GM12878 (cell line): ENCODE data around the gene POU5F2. TPM values are rescaled to one million over a fixed set of nuclear protein-coding genes. Genes with fewer than 3 reads are reported as not detected.

Experiments used
- ATAC-seq: fragments of 200-7000 bp; cut with Tn5 transposase; 3 replicates; pipeline ENCODE4 v1.9.1; 2020; ENCODE audit warnings: mild to moderate bottlenecking, moderate library complexity
- BruUV-seq: library from RNA; stranded (reverse); fragments of 400-500 nt; replicated peaks from 2 replicates; lab custom pipeline; 2021; lab: Mats Ljungman, UMichigan
- CTCF ChIA-PET: fragments of 300-600 bp; sonication (Branson Sonifier 250); formaldehyde crosslinking; extraction: SDS; loops from one replicate; lab custom pipeline; 2021; ENCODE audit warnings: inconsistent platforms; lab: Yijun Ruan, JAX
- POLR2A ChIA-PET: fragments of 350-600 bp; formaldehyde crosslinking; extraction: SDS; loops from one replicate; lab custom pipeline; 2021; ENCODE audit warnings: inconsistent platforms; lab: Charles Lee
- RAD21 ChIA-PET: fragments of 300-600 bp; sonication (Branson Sonifier 250); formaldehyde crosslinking; loops from one replicate; lab custom pipeline; 2023; ENCODE audit warnings: antibody characterized with exemption; ENCODE audit not compliant: unreplicated experiment; lab: Charles Lee
- SMC1A ChIA-PET: fragments of 300-600 bp; sonication (Branson Sonifier 250); formaldehyde crosslinking; loops from one replicate; lab custom pipeline; 2023; ENCODE audit not compliant: unreplicated experiment, uncharacterized antibody; lab: Charles Lee
- DNase-seq: peaks from one replicate; pipeline ENCODE4 v3.0.0-alpha.2; 2011; ENCODE audit warnings: low read depth, low spot score
- FAIRE-seq: peaks from 3 replicates; lab custom pipeline; 2011; peaks lifted over from hg19 to GRCh38; lab: Jason Lieb, UNC
- H2AFZ ChIP-seq: 2 replicates; pipeline ENCODE4 v1.6.0; 2011; ENCODE audit warnings: low read depth, low read length, control low read depth; ENCODE audit not compliant: control insufficient read depth
- H3K27ac ChIP-seq: 2 replicates; pipeline ENCODE4 v1.5.1; 2011; ENCODE audit warnings: control low read depth; ENCODE audit not compliant: control insufficient read depth, insufficient read depth
- H3K27me3 ChIP-seq, 2 experiments: replicated peaks in 1 of 2; 2 replicates each; pipeline versions ENCODE4 v1.6.0 to v1.6.1; 2011; ENCODE audit warnings: low read length in 1 of 2; ENCODE audit not compliant: control insufficient read depth in 2 of 2, insufficient read depth in 2 of 2
- H3K36me3 ChIP-seq, 2 experiments: 2 replicates each; pipeline ENCODE4 v1.5.1; 2011; ENCODE audit warnings: low read length in 1 of 2; ENCODE audit not compliant: control insufficient read depth in 2 of 2, insufficient read depth in 2 of 2
- H3K4me1 ChIP-seq: 2 replicates; pipeline ENCODE4 v1.6.1; 2011; ENCODE audit warnings: mild to moderate bottlenecking, low read length, moderate library complexity, mixed read lengths; ENCODE audit not compliant: control insufficient read depth, insufficient read depth
- H3K4me2 ChIP-seq: 2 replicates; pipeline ENCODE4 v1.6.0; 2011; ENCODE audit warnings: control low read depth; ENCODE audit not compliant: control insufficient read depth, insufficient read depth
- H3K4me3 ChIP-seq: fragments of 200-600 bp; sonication (generic); 2 replicates; pipeline ENCODE4 v1.5.1; 2016
- H3K79me2 ChIP-seq: 2 replicates; pipeline ENCODE4 v1.6.0; 2011; ENCODE audit warnings: low read length; ENCODE audit not compliant: control insufficient read depth, insufficient read depth
- H3K9ac ChIP-seq: 2 replicates; pipeline ENCODE4 v1.8.0; 2011; ENCODE audit warnings: low read length, control low read depth, mixed read lengths; ENCODE audit not compliant: control insufficient read depth, insufficient read depth
- H3K9me3 ChIP-seq: replicated peaks from 3 replicates; pipeline ENCODE4 v1.5.1; 2011; ENCODE audit warnings: mild to moderate bottlenecking, low read length; ENCODE audit not compliant: control insufficient read depth, insufficient read depth
- H4K20me1 ChIP-seq: 2 replicates; pipeline ENCODE4 v1.6.0; 2011; ENCODE audit not compliant: control insufficient read depth, insufficient read depth
- EED ChIP-seq: sonication (generic); IDR thresholded peaks from 2 replicates; pipeline ENCODE4 v1.6.1; 2016; ENCODE audit warnings: antibody characterized with exemption, low read depth
- RB1 ChIP-seq: fragments of 450-650 bp; formaldehyde crosslinking; IDR thresholded peaks from 2 replicates; pipeline ENCODE4 v1.6.1; 2017; ENCODE audit warnings: mild to moderate bottlenecking, borderline replicate concordance
- SMC3 ChIP-seq: IDR thresholded peaks from 2 replicates; pipeline ENCODE4 v1.6.1; 2011; ENCODE audit warnings: low read length, improper control_type of control experiment, borderline replicate concordance
- WGBS: methylation state at CpG from one replicate; pipeline ENCODE4 v1.1.6; 2016; ENCODE audit warnings: low lambda C conversion rate; ENCODE audit not compliant: insufficient replicate concordance, insufficient coverage; ENCODE audit errors: missing lambda C conversion rate; 5-methylcytosine and 5-hydroxymethylcytosine counted together
- in situ Hi-C: fragments of 300-500 bp; cut with MboI; formaldehyde crosslinking; loops from 9 replicates; pipeline ENCODE4 v1.14.3; 2018; ENCODE audit warnings: mixed read lengths
- intact Hi-C: fragments of 100-400 bp; cut with micrococcal nuclease; formaldehyde crosslinking; loops from one replicate; pipeline ENCODE4 v1.14.2; 2022; ENCODE audit not compliant: unreplicated experiment
- polyA plus RNA-seq, 11 experiments: library from polyadenylated mRNA; depleted of rRNA in 4 of 11; unstranded in 6 of 11; stranded (reverse) in 5 of 11; fragments of >200 nt; fragmentation: Nextera tagmentation in 4 of 11; fragmentation: Illumina TruSeq in 1 of 11; extraction: Ambion mirVana in 4 of 11; extraction: Trizol in 1 of 11; gene quantifications; 1 replicate in 1 of 11; 2 replicates in 10 of 11; pipeline versions ENCODE4 v1.2.1 to v1.2.3, GENCODE V29; 2011 to 2016; ENCODE audit warnings: inconsistent platforms in 2 of 11, missing spikeins in 2 of 11, low read depth in 1 of 11
- total RNA-seq, 4 experiments: library from RNA; depleted of rRNA in 3 of 4; stranded (reverse); fragments of >200 nt in 3 of 4; fragmentation: Illumina TruSeq in 1 of 4; extraction: Trizol in 1 of 4; gene quantifications; 2 replicates each; pipeline versions ENCODE4 v1.2.1 to v1.2.3, GENCODE V29; 2013 to 2021

POU5F2 gene
- total and polyA plus RNA-seq, 10 of the 15 experiments (the other 5 are each of a cell fraction or from before 2014, with no cell fraction given): under 0.01 to 1.4 (median 0.28) TPM

GRCh38 chr5:93715761-93716160, 25.6 kb downstream of the POU5F2 start:
- WGBS: 88% methylated on average over 1 of the region's 1 CpG
- intact Hi-C loops (no loop called here), in situ Hi-C loops (no loop called here)
- ChIA-PET RAD21 (no interaction called here), CTCF (interaction anchor here (1.5 kb wide), 1 partner anchor 108 kb away, joined by 4 read pairs; no protein-coding TSS in a partner anchor), SMC1A (interaction anchor here (1.7 kb wide), 1 partner anchor 14 kb away, joined by 3 read pairs; no protein-coding TSS in a partner anchor), POLR2A (no interaction called here)
- no peak overlapping the region for H3K9ac ChIP-seq
- ATAC-seq: no peak
- H3K27me3 ChIP-seq: no peaks in the 10 kb centered on the region
- no peak overlapping the region for H3K4me3 ChIP-seq
- H3K79me2 ChIP-seq: no peaks in the 10 kb centered on the region
- no peaks in the 10 kb centered on the region for H3K36me3 ChIP-seq
- H3K27ac ChIP-seq: no peak overlapping the region
- no peaks in the 10 kb centered on the region for H4K20me1 ChIP-seq
- no TSS peak for BruUV-seq
- H2AFZ ChIP-seq: no peak overlapping the region
- no peak for TF ChIP-seq SMC3
- FAIRE-seq: no peak
- DNase-seq: no peak
- H3K9me3 ChIP-seq: no peaks in the 10 kb centered on the region
- H3K4me2 ChIP-seq: no peak overlapping the region
- no peaks in the 10 kb centered on the region for H3K4me1 ChIP-seq

GRCh38 chr5:93715327-93715726, 26.1 kb downstream of the POU5F2 start:
- WGBS: 97% methylated on average over 2 of the region's 2 CpGs
- H3K27ac ChIP-seq: no peak overlapping the region
- H3K27me3 ChIP-seq: no peaks in the 10 kb centered on the region
- CTCF ChIA-PET: interaction anchor here (1.5 kb wide), 1 partner anchor 108 kb away, joined by 4 read pairs; no protein-coding TSS in a partner anchor
- H4K20me1 ChIP-seq: no peaks in the 10 kb centered on the region
- POLR2A ChIA-PET: no interaction called here
- ATAC-seq (no peak), DNase-seq (no peak), FAIRE-seq (no peak)
- H2AFZ ChIP-seq: no peak overlapping the region
- TF ChIP-seq EED (no peak), RB1 (no peak)
- H3K4me2 ChIP-seq: no peak overlapping the region
- SMC1A ChIA-PET: interaction anchor here (1.7 kb wide), 1 partner anchor 13 kb away, joined by 3 read pairs; no protein-coding TSS in a partner anchor
- in situ Hi-C loops: no loop called here
- H3K4me1 ChIP-seq: no peaks in the 10 kb centered on the region
- H3K9me3 ChIP-seq: no peaks in the 10 kb centered on the region
- no peak overlapping the region for H3K9ac ChIP-seq
- no peaks in the 10 kb centered on the region for H3K36me3 ChIP-seq
- RAD21 ChIA-PET: no interaction called here
- intact Hi-C loops: no loop called here
- no peak overlapping the region for H3K4me3 ChIP-seq
- BruUV-seq: no TSS peak
- no peaks in the 10 kb centered on the region for H3K79me2 ChIP-seq
